ENCODE data around the gene C4orf17.

The C4orf17 gene

GRCh38 chr4:99563310-99564186, 52.7 kb downstream of the C4orf17 start, which contains the start of gene TRMT10A:
TSS of gene TRMT10A (minus strand) at chr4:99564039. CDS start at chr4:99559338, 4,701 bp downstream.
- no peak for TF ChIP-seq CTCF (IDR thresholded peaks at IDR 0.05; ENCODE audit: control extremely low read depth, extremely low read depth, low read depth, missing control alignments)
- CTCF ChIA-PET: interaction anchor here (0.7 to 3.5 kb wide), 14 partner anchors 9 to 384 kb away, joined by 3 to 30 read pairs (median 4); partner anchors contain the start of gene DNAJB14
- peak; percentile 91 for DNase-seq (ENCODE audit: extremely low spot score)
- POLR2A ChIA-PET: interaction anchor here (0.6 to 0.9 kb wide), 2 partner anchors 331 to 385 kb away, joined by 3 to 4 read pairs; no protein-coding TSS in a partner anchor

GRCh38 chr4:99564921-99565320, 54.1 kb downstream of the C4orf17 start:
- ChIA-PET POLR2A (no interaction called here), CTCF (interaction anchor here (0.6 to 3.5 kb wide), 4 partner anchors 12 to 384 kb away, joined by 3 to 30 read pairs (median 8); no protein-coding TSS in a partner anchor)
- TF ChIP-seq CTCF (IDR thresholded peaks at IDR 0.05; ENCODE audit: control extremely low read depth, extremely low read depth, low read depth, missing control alignments): no peak
- no peak for DNase-seq (ENCODE audit: extremely low spot score)

GRCh38 chr4:99571883-99572282, 61.1 kb downstream of the C4orf17 start:
- ChIA-PET POLR2A (no interaction called here), CTCF (no interaction called here)
- TF ChIP-seq CTCF (IDR thresholded peaks at IDR 0.05; ENCODE audit: control extremely low read depth, extremely low read depth, low read depth, missing control alignments): no peak
- no peak for DNase-seq (ENCODE audit: extremely low spot score)

- no peak for DNase-seq (ENCODE audit: extremely low spot score)
- CTCF ChIA-PET: interaction anchor here (1.3 to 1.7 kb wide), 3 partner anchors 9 to 235 kb away, joined by 3 to 7 read pairs (median 3); partner anchors contain the start of gene TRMT10A
- TF ChIP-seq CTCF (IDR thresholded peaks at IDR 0.05; ENCODE audit: control extremely low read depth, extremely low read depth, low read depth, missing control alignments): no peak
- POLR2A ChIA-PET: no interaction called here
Observed at GRCh38 chr4:99572527-99573240, 61.9 kb downstream of the C4orf17 start.

- no peak for DNase-seq (ENCODE audit: extremely low spot score)
- ChIA-PET POLR2A (no interaction called here), CTCF (interaction anchor here (1.3 to 1.7 kb wide), 3 partner anchors 10 to 234 kb away, joined by 3 to 7 read pairs (median 3); partner anchors contain the start of gene TRMT10A)
- no peak for TF ChIP-seq CTCF (IDR thresholded peaks at IDR 0.05; ENCODE audit: control extremely low read depth, extremely low read depth, low read depth, missing control alignments)
Observed at GRCh38 chr4:99573735-99574368, 63.0 kb downstream of the C4orf17 start.
